BJ (cell line): ENCODE measurements around the gene SOCS3. TPM values are rescaled to one million over a fixed set of nuclear protein-coding genes. Genes with fewer than 3 reads are reported as not detected.

Experiments used
- CTCF ChIA-PET: fragments of 350-600 bp; formaldehyde crosslinking; extraction: SDS; loops from one replicate; lab custom pipeline; 2021; ENCODE audit warnings: antibody characterized with exemption, inconsistent platforms; lab: Yijun Ruan, JAX
- POLR2A ChIA-PET: fragments of 300-600 bp; sonication (Branson Sonifier 250); formaldehyde crosslinking; extraction: SDS; loops from one replicate; lab custom pipeline; 2021; ENCODE audit warnings: antibody characterized with exemption; lab: Charles Lee
- DNase-seq: peaks from one replicate; pipeline ENCODE4 v3.0.0-alpha.2; 2011; ENCODE audit warnings: low read depth
- H3K27me3 ChIP-seq: 2 replicates; pipeline ENCODE4 v1.6.0; 2011; ENCODE audit warnings: low read length; ENCODE audit not compliant: control insufficient read depth, insufficient read depth
- H3K36me3 ChIP-seq: 2 replicates; pipeline ENCODE4 v1.5.1; 2011; ENCODE audit warnings: low read length; ENCODE audit not compliant: control insufficient read depth, insufficient read depth
- H3K4me3 ChIP-seq: 2 replicates; pipeline ENCODE4 v1.5.1; 2011; ENCODE audit warnings: low read depth, mild to moderate bottlenecking, control low read depth, low read length
- CTCF ChIP-seq: IDR thresholded peaks from 2 replicates; pipeline ENCODE4 v1.5.1; 2011; ENCODE audit warnings: low read depth, mild to moderate bottlenecking, control low read depth, inconsistent platforms, low read length, moderate library complexity; ENCODE audit not compliant: insufficient read depth
- polyA plus RNA-seq: library from polyadenylated mRNA; depleted of rRNA; stranded (reverse); fragments of >200 nt; gene quantifications from 2 replicates; pipeline ENCODE4 v1.2.3, GENCODE V29; 2011

The SOCS3 gene
- polyA plus RNA-seq, 1 experiment = 26.4 TPM

- peak; percentile 47; the same call in 1 of the 2 replicates for TF ChIP-seq CTCF
- peaks cover 6% of the 10 kb centered on the region for H3K36me3 ChIP-seq
- ChIA-PET POLR2A (interaction anchor here (0.6 to 0.8 kb wide), 2 partner anchors 22 to 391 kb away, joined by 3 read pairs; no protein-coding TSS in a partner anchor), CTCF (interaction anchor here (0.8 to 1.4 kb wide), 3 partner anchors 9 to 40 kb away, joined by 3 to 4 read pairs (median 3); no protein-coding TSS in a partner anchor)
- H3K27me3 ChIP-seq = no peaks in the 10 kb centered on the region
- peak; percentile 96 for DNase-seq
- H3K4me3 ChIP-seq = no peak overlapping the region
These were observed 8.3 kb downstream of the SOCS3 start for GRCh38 chr17:78351449-78352006.

DNA sequence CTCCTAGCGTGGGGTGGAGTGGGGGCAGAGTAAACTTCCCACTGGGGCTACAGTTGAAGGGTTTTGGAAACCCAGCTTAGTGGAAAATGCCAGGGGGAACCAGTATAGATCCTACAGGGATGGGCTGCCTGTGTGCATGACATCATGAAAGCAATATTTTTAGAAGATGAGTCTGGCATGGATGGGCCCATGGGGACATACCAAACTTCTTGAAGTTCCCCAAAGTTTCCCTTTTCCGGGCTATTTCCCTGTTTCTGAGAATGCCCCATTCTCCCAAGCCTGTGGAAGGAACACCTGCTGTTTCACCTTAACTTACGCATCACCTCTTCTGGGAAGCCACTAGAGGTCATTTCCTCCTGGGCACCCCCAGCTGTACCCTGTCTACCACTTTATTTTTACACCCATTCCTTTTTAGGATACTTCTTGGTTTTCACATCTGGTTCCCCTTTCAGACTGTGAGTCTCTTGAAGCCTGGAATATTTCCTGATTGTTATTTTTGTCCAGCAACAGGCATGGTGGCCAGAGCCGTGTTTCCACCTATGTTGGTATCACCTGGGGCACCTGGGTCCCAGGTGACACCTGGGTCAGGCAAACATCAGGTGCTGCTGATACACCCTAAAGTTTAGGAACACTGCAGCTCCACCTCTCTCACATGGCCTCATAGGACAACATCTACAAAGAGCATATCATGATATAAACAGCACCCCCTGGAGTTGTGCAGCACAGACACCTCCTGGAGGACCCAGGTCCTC is 9.8 kb downstream of the SOCS3 start:
- no peak for DNase-seq
- Histone ChIP-seq H3K4me3 (no peak overlapping the region), H3K27me3 (no peaks in the 10 kb centered on the region), H3K36me3 (peaks cover 1% of the 10 kb centered on the region)
- CTCF ChIA-PET = interaction anchor here (0.6 to 1.1 kb wide), 2 partner anchors 10 to 40 kb away, joined by 3 read pairs; partner anchors contain the start of gene SOCS3
- TF ChIP-seq CTCF = no peak
- POLR2A ChIA-PET = no interaction called here

- TF ChIP-seq CTCF = no peak
- H3K36me3 ChIP-seq = peaks cover 2% of the 10 kb centered on the region; the same call in 1 of the 2 replicates
- H3K27me3 ChIP-seq = no peaks in the 10 kb centered on the region
- DNase-seq = no peak
- ChIA-PET POLR2A (no interaction called here), CTCF (interaction anchor here (0.7 kb wide), 1 partner anchor 10 kb away, joined by 4 read pairs; no protein-coding TSS in a partner anchor)
- no peak overlapping the region for H3K4me3 ChIP-seq
These were observed 11.7 kb downstream of the SOCS3 start for GRCh38 chr17:78348055-78348770.

DNA sequence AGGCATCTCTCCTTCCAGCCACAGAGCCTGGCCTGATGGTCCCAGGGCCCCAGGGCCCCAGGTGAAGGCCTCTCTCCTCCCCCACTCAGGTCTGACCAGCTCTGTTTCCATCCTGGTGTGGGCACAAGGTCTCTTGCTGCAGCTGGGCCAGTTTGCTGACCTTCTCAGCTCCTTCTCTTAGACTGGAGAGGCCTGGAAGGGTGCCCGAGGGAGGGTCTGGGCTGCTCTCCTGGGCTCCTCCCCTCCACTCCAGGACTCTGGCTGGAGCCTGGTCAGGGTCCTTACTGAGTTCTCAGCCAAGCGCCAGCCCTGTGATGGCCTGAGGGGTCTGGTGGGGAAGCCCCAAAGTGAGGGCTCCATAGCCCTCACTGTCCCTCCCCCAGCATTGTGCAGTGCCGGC is 12.4 kb downstream of the SOCS3 start:
- peaks cover 2% of the 10 kb centered on the region; the same call in 1 of the 2 replicates for H3K36me3 ChIP-seq
- no peak overlapping the region for H3K4me3 ChIP-seq
- POLR2A ChIA-PET = no interaction called here
- CTCF ChIA-PET = no interaction called here
- no peak for DNase-seq
- no peak for TF ChIP-seq CTCF
- H3K27me3 ChIP-seq = no peaks in the 10 kb centered on the region
